Panc1 (cell line): ENCODE results near the gene KIAA1958. TPM values are rescaled to one million over a fixed set of nuclear protein-coding genes. Genes with fewer than 3 reads are reported as not detected.

Experiments used
- ATAC-seq: fragments of 200-7000 bp; cut with Tn5 transposase; 2 replicates; pipeline ENCODE4 v1.9.1; 2020; ENCODE audit warnings: mild to moderate bottlenecking, moderate library complexity
- BruUV-seq: library from RNA; stranded (reverse); fragments of 400-500 nt; replicated peaks from 2 replicates; lab custom pipeline; 2021; lab: Mats Ljungman, UMichigan
- CTCF ChIA-PET: fragments of 300-600 bp; sonication (Branson Sonifier 250); formaldehyde crosslinking; loops from one replicate; lab custom pipeline; 2022; ENCODE audit warnings: antibody characterized with exemption; lab: Charles Lee
- POLR2A ChIA-PET: fragments of 300-600 bp; sonication (Branson Sonifier 250); formaldehyde crosslinking; loops from one replicate; lab custom pipeline; 2022; ENCODE audit warnings: antibody characterized with exemption; lab: Charles Lee
- DNase-seq: peaks from one replicate; pipeline ENCODE4 v3.0.0-alpha.2; 2010; ENCODE audit warnings: low read depth, low spot score
- H3K27ac ChIP-seq: 2 replicates; pipeline ENCODE4 v1.5.1; 2011; ENCODE audit warnings: mild to moderate bottlenecking, low read length, inconsistent platforms
- H3K27me3 ChIP-seq: fragments of 200-500 bp; sonication (Bioruptor generic); 2 replicates; pipeline ENCODE4 v1.6.0; 2014; ENCODE audit warnings: low read length, inconsistent platforms; ENCODE audit not compliant: control insufficient read depth, insufficient read depth
- H3K36me3 ChIP-seq: fragments of 200-500 bp; sonication (Bioruptor generic); 2 replicates; pipeline ENCODE4 v1.5.1; 2014; ENCODE audit warnings: inconsistent platforms, mild to moderate bottlenecking, low read length, moderate library complexity; ENCODE audit not compliant: control insufficient read depth, insufficient read depth
- H3K4me1 ChIP-seq: 2 replicates; pipeline ENCODE4 v1.5.1; 2011; ENCODE audit warnings: inconsistent platforms, mild to moderate bottlenecking, low read length, moderate library complexity; ENCODE audit not compliant: control insufficient read depth, insufficient read depth
- H3K4me3 ChIP-seq, 2 experiments: 2 replicates each; pipeline ENCODE4 v1.5.1; 2011 to 2012; ENCODE audit warnings: low read depth in 2 of 2, low read length in 2 of 2, mild to moderate bottlenecking in 2 of 2, inconsistent platforms in 1 of 2, moderate library complexity in 1 of 2
- H3K9me3 ChIP-seq: fragments of 200-500 bp; sonication (Bioruptor generic); 2 replicates; pipeline ENCODE4 v1.5.1; 2014; ENCODE audit warnings: low read depth, mild to moderate bottlenecking, inconsistent platforms, low read length, moderate library complexity; ENCODE audit not compliant: control insufficient read depth, insufficient read depth
- POLR2AphosphoS5 ChIP-seq: IDR thresholded peaks from 2 replicates; pipeline ENCODE4 v1.6.1; 2012; ENCODE audit warnings: mild to moderate bottlenecking, low read depth, low read length, moderate library complexity
- SIN3A ChIP-seq: IDR thresholded peaks from 2 replicates; pipeline ENCODE4 v1.6.1; 2012; ENCODE audit warnings: low read depth, mild to moderate bottlenecking, low read length, moderate library complexity, borderline replicate concordance; ENCODE audit not compliant: insufficient read depth
- TCF7L2 ChIP-seq: IDR thresholded peaks from 2 replicates; pipeline ENCODE4 v1.6.1; 2011; ENCODE audit warnings: mild to moderate bottlenecking, low read depth, low read length, inconsistent platforms
- in situ Hi-C: cut with HindIII; loops from 2 replicates; pipeline ENCODE4 v1.10.0; 2016; ENCODE audit warnings: low sequenced_read_pairs, low pct_unique_long_range_greater_than_20kb
- intact Hi-C: fragments of 100-400 bp; cut with micrococcal nuclease; formaldehyde crosslinking; loops from one replicate; pipeline ENCODE4 v1.10.0; 2022; ENCODE audit not compliant: unreplicated experiment
- total RNA-seq: library from RNA; stranded (reverse); gene quantifications from one replicate; pipeline ENCODE4 v1.2.1, GENCODE V29; 2021; ENCODE audit not compliant: unreplicated experiment
- TF ChIP-seq, protein P1 (sequence below), 2 experiments: IDR thresholded peaks; 2 replicates each; pipeline ENCODE4 v1.6.1; 2011 to 2012; ENCODE audit warnings: low read depth in 2 of 2, control low read depth in 1 of 2, low read length in 1 of 2, mild to moderate bottlenecking in 1 of 2, moderate library complexity in 1 of 2; ENCODE audit not compliant: insufficient read depth in 1 of 2
- TF ChIP-seq, protein P2 (sequence below): fragments of 450-650 bp; IDR thresholded peaks from 2 replicates; pipeline ENCODE4 v1.5.1; 2017; ENCODE audit warnings: mild to moderate bottlenecking

The KIAA1958 gene
- total RNA-seq, 1 experiment from 2014 or later = 10.4 TPM

DNA sequence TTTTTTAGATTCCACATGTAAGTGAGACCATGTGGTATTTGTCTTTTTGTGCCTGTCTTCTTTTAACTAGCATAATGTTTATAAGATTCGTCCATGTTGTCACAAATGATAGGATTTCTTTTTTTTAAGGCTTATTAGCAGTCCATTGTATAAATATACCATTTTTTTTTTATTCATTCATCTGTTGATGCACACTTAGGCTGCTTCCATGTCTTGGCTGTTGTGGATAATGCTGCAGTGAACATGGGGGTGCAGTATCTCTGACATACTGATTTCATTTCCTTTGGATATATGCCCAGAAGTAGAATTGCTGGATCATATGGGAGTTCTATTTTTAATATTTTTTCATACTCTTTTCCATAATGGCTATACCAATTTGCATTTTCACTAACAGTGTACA lies 48.7 kb downstream of the KIAA1958 start:
- no TSS peak for BruUV-seq
- ChIA-PET CTCF (no interaction called here), POLR2A (no interaction called here)
- no peak overlapping the region for H3K27ac ChIP-seq
- no peaks in the 10 kb centered on the region for H3K4me1 ChIP-seq
- intact Hi-C loops = no loop called here
- in situ Hi-C loops = no loop called here
- no peaks in the 10 kb centered on the region for H3K36me3 ChIP-seq
- ATAC-seq = no peak
- no peak overlapping the region for H3K4me3 ChIP-seq
- TF ChIP-seq POLR2AphosphoS5 = no peak
- no peak for TF ChIP-seq TCF7L2
- TF ChIP-seq, protein P1, sequence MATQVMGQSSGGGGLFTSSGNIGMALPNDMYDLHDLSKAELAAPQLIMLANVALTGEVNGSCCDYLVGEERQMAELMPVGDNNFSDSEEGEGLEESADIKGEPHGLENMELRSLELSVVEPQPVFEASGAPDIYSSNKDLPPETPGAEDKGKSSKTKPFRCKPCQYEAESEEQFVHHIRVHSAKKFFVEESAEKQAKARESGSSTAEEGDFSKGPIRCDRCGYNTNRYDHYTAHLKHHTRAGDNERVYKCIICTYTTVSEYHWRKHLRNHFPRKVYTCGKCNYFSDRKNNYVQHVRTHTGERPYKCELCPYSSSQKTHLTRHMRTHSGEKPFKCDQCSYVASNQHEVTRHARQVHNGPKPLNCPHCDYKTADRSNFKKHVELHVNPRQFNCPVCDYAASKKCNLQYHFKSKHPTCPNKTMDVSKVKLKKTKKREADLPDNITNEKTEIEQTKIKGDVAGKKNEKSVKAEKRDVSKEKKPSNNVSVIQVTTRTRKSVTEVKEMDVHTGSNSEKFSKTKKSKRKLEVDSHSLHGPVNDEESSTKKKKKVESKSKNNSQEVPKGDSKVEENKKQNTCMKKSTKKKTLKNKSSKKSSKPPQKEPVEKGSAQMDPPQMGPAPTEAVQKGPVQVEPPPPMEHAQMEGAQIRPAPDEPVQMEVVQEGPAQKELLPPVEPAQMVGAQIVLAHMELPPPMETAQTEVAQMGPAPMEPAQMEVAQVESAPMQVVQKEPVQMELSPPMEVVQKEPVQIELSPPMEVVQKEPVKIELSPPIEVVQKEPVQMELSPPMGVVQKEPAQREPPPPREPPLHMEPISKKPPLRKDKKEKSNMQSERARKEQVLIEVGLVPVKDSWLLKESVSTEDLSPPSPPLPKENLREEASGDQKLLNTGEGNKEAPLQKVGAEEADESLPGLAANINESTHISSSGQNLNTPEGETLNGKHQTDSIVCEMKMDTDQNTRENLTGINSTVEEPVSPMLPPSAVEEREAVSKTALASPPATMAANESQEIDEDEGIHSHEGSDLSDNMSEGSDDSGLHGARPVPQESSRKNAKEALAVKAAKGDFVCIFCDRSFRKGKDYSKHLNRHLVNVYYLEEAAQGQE (IDR thresholded peaks at IDR 0.05; ENCODE audit: insufficient read depth in 1 of 2, low read depth in 2 of 2, low read length in 1 of 2) = no peak
- TF ChIP-seq, protein P2, sequence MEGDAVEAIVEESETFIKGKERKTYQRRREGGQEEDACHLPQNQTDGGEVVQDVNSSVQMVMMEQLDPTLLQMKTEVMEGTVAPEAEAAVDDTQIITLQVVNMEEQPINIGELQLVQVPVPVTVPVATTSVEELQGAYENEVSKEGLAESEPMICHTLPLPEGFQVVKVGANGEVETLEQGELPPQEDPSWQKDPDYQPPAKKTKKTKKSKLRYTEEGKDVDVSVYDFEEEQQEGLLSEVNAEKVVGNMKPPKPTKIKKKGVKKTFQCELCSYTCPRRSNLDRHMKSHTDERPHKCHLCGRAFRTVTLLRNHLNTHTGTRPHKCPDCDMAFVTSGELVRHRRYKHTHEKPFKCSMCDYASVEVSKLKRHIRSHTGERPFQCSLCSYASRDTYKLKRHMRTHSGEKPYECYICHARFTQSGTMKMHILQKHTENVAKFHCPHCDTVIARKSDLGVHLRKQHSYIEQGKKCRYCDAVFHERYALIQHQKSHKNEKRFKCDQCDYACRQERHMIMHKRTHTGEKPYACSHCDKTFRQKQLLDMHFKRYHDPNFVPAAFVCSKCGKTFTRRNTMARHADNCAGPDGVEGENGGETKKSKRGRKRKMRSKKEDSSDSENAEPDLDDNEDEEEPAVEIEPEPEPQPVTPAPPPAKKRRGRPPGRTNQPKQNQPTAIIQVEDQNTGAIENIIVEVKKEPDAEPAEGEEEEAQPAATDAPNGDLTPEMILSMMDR = no peak
- TF ChIP-seq SIN3A = no peak
- no peaks in the 10 kb centered on the region for H3K27me3 ChIP-seq
- no peaks in the 10 kb centered on the region for H3K9me3 ChIP-seq
- no peak for DNase-seq

DNA sequence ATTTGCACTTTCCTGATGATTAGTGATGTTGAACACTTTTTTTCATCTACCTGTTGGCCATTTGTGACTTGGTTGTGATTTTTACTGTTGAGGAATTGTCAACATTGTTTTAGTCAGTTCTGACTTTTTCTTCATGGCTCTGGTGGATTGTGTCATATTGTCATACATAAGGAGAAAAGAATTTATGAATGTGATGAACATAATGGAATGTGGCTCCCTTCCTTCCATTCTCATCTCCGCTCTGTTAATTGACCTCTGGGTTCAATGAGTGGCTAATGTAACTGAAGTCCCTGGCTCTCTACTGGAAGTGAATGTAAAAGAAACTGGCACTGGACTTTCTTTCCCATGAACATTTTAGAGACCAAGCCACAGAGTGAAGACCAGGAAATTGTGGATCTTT lies 49.2 kb downstream of the KIAA1958 start:
- DNase-seq = no peak
- H3K4me1 ChIP-seq = no peaks in the 10 kb centered on the region
- POLR2A ChIA-PET = no interaction called here

More for the DNA sequence above, 49.2 kb downstream of the KIAA1958 start:
- no peak overlapping the region for H3K27ac ChIP-seq
- H3K27me3 ChIP-seq = no peaks in the 10 kb centered on the region
- BruUV-seq = no TSS peak
- in situ Hi-C loops (no loop called here), intact Hi-C loops (no loop called here)
- no peak for ATAC-seq
- no peak overlapping the region for H3K4me3 ChIP-seq
- H3K9me3 ChIP-seq = no peaks in the 10 kb centered on the region
- no peaks in the 10 kb centered on the region for H3K36me3 ChIP-seq
- TF ChIP-seq POLR2AphosphoS5 (no peak), TCF7L2 (no peak), SIN3A (no peak)
- TF ChIP-seq, protein P2 = no peak
- TF ChIP-seq, protein P1 (IDR thresholded peaks at IDR 0.05; ENCODE audit: insufficient read depth in 1 of 2, low read depth in 2 of 2, low read length in 1 of 2) = no peak
- CTCF ChIA-PET = no interaction called here
